ENCODE measurements around the gene VCY. TPM values are rescaled to one million over a fixed set of nuclear protein-coding genes. Genes with fewer than 3 reads are reported as not detected.
"Not testable (repeated sequence)": the region's sequence is repeated elsewhere in the genome, so short reads cannot be mapped to it uniquely, and the experiment has no call there.

The VCY gene
- polyA plus RNA-seq (ENCODE audit: low read depth in 6 of 6): not detected

DNA sequence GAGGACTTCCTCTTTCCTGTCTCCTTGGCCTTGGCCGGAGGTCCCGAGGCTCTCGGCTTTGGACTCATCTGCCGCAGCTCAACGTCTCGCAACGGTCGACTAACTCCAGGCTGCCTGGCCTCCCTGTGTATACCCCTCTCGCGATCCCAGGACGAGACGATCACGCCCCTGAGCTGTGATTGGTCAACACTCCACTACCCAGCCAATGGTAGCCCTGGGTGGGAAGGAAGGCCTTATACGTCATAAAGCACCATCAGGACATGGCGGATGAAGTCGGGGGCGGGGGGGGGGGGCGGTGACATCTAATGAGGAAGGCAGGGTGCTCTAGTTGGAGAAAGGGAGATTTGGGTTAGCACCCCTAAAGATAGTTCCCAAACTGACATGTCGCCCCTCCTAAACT, at the start of gene VCY:
Gene VCY (minus strand): TSS at position 101 of the 400 bp plus-strand sequence. CDS start 33 bp downstream, at position 68.
- H3K9me3 Mint-ChIP-seq; ATAC-seq (ENCODE audit: low read depth in 2 of 2); H3K27ac Mint-ChIP-seq; H3K27me3 Mint-ChIP-seq; H3K4me1 Mint-ChIP-seq; H3K4me3 Mint-ChIP-seq; H3K36me3 Mint-ChIP-seq; DNase-seq: not testable (repeated sequence)

DNA sequence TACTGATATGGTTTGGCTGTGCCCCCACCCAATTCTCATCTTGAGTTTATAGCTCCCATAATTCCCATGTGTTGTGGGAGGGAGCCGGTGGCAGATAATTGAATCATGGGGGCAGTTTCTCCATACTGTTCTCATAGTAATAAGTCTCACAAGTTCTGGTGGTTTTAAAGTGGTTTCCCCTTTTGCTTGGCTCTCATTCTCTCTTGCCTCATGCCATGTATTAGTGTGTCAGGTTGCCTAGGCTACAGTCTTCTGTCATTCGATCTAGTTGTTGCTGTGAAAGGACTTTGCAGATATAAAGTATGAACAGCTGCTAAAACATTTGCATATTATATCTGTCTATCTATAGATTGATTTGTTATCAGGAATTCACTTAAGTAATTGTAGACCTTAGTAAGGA, 44.1 kb upstream of the VCY start:
- not testable (repeated sequence) for H3K27ac Mint-ChIP-seq; H3K4me1 Mint-ChIP-seq; H3K9me3 Mint-ChIP-seq; H3K36me3 Mint-ChIP-seq; H3K27me3 Mint-ChIP-seq; DNase-seq; ATAC-seq (ENCODE audit: low read depth in 2 of 2); H3K4me3 Mint-ChIP-seq

DNA sequence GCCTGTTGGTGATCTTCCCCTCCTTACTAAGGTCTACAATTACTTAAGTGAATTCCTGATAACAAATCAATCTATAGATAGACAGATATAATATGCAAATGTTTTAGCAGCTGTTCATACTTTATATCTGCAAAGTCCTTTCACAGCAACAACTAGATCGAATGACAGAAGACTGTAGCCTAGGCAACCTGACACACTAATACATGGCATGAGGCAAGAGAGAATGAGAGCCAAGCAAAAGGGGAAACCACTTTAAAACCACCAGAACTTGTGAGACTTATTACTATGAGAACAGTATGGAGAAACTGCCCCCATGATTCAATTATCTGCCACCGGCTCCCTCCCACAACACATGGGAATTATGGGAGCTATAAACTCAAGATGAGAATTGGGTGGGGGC, 25.6 kb upstream of the VCY start:
- not testable (repeated sequence) for DNase-seq; H3K4me3 Mint-ChIP-seq; ATAC-seq (ENCODE audit: low read depth in 2 of 2); H3K4me1 Mint-ChIP-seq; H3K36me3 Mint-ChIP-seq; H3K9me3 Mint-ChIP-seq; H3K27me3 Mint-ChIP-seq; H3K27ac Mint-ChIP-seq

DNA sequence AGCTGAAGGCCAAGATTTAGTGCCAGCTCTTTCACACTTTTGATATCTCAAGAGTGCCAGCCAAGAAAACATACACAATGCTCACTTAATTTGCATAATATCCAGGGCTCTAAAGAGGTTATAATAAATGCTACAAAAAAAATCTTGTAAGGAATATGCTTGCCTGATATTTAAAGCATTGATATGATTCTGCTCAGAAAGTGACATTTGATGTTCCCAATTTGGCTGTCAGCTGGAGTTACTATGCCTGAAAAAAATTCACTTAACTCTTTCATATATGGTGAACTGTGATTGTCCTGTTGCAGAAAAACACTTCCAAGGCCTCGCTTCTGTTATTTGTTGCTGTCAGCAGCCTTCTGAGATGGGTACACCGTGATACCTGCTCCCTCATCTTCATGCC, 43.9 kb downstream of the VCY start:
- not testable (repeated sequence) for H3K36me3 Mint-ChIP-seq; H3K27ac Mint-ChIP-seq; H3K9me3 Mint-ChIP-seq; H3K4me3 Mint-ChIP-seq; ATAC-seq (ENCODE audit: low read depth in 2 of 2); H3K4me1 Mint-ChIP-seq; DNase-seq; H3K27me3 Mint-ChIP-seq

Other genes with a start within 250 kb of the VCY start
- gene VCY1B, start 69.8 kb upstream of the VCY start, polyA plus RNA-seq (ENCODE audit: low read depth in 6 of 6): not detected

Measured in naive B cell (primary cell).